A673 (cell line): ENCODE data around the gene DCANP1.

Experiments
- EZH2 ChIP-seq: fragments of 200-600 bp; sonication (generic); IDR thresholded peaks from 2 replicates; pipeline ENCODE4 v1.6.1; 2017; ENCODE audit warnings: borderline replicate concordance, low read depth, mild to moderate bottlenecking, mixed read lengths, antibody characterized with exemption, low read length; ENCODE audit not compliant: poor library complexity, severe bottlenecking
- TF ChIP-seq, protein P1 (sequence below): fragments of 300-800, 200-600 bp; sonication (generic); conservative IDR thresholded peaks from 2 replicates; pipeline ENCODE4 v1.5.1; 2017; ENCODE audit warnings: low read depth, mild to moderate bottlenecking, antibody characterized with exemption, low read length, moderate library complexity, mixed read lengths

DNA sequence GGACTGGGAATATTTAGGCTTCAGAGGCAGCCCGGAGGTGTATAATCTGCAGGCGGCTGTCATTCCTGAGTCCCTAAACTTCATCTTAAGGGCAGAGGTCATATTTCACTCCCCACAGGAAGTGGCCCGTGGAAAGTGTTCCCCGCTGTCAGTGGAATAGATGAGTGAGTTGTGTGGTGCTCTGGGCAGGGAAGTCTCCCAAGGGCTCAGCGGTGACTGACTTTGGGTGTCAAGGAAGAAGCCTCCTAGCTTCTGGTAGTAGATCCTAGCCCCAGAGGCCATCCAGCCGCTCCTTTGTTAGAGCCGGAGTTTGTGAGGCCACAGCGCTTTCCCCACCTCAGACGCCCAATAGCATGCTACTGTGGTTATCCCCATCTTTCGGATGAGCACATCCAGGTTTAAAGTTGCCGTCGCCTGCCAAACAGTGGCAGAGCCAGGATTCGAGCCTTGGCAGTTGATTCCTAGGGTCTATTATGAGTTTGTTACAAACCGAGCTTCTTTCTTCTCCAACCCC lies 43.9 kb upstream of the DCANP1 start:
- TF ChIP-seq, protein P1, sequence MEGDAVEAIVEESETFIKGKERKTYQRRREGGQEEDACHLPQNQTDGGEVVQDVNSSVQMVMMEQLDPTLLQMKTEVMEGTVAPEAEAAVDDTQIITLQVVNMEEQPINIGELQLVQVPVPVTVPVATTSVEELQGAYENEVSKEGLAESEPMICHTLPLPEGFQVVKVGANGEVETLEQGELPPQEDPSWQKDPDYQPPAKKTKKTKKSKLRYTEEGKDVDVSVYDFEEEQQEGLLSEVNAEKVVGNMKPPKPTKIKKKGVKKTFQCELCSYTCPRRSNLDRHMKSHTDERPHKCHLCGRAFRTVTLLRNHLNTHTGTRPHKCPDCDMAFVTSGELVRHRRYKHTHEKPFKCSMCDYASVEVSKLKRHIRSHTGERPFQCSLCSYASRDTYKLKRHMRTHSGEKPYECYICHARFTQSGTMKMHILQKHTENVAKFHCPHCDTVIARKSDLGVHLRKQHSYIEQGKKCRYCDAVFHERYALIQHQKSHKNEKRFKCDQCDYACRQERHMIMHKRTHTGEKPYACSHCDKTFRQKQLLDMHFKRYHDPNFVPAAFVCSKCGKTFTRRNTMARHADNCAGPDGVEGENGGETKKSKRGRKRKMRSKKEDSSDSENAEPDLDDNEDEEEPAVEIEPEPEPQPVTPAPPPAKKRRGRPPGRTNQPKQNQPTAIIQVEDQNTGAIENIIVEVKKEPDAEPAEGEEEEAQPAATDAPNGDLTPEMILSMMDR: no peak
- TF ChIP-seq EZH2: no peak
